Osteoblast (primary cell): Measurements from ENCODE around the gene TMEM259. TPM values are rescaled to one million over a fixed set of nuclear protein-coding genes. Genes with fewer than 3 reads are reported as not detected.

ENCODE experiments used
- DNase-seq: peaks from one replicate; pipeline ENCODE4 v3.0.0; 2011; ENCODE audit warnings: low spot score, mixed read lengths; ENCODE audit not compliant: insufficient read length; ENCODE audit errors: missing footprints
- H2AFZ ChIP-seq: 2 replicates; pipeline ENCODE4 v1.6.0; 2011; ENCODE audit warnings: mild to moderate bottlenecking, low read length
- H3K27ac ChIP-seq: 2 replicates; pipeline ENCODE4 v1.5.1; 2011; ENCODE audit warnings: mild to moderate bottlenecking, low read depth, low read length, moderate library complexity
- H3K27me3 ChIP-seq: 2 replicates; pipeline ENCODE4 v1.6.0; 2012; ENCODE audit warnings: mild to moderate bottlenecking, control low read depth, inconsistent platforms, low read length, moderate library complexity; ENCODE audit not compliant: insufficient read depth
- H3K36me3 ChIP-seq: 2 replicates; pipeline ENCODE4 v1.5.1; 2011; ENCODE audit warnings: mild to moderate bottlenecking, low read length, control low read depth, moderate library complexity; ENCODE audit not compliant: insufficient read depth
- H3K4me1 ChIP-seq: 2 replicates; pipeline ENCODE4 v1.5.1; 2011; ENCODE audit warnings: mild to moderate bottlenecking, low read length, control low read depth, moderate library complexity; ENCODE audit not compliant: insufficient read depth
- H3K4me2 ChIP-seq: 2 replicates; pipeline ENCODE4 v1.6.0; 2011; ENCODE audit warnings: mild to moderate bottlenecking, low read length; ENCODE audit not compliant: insufficient read depth
- H3K4me3 ChIP-seq: fragments of 200-600 bp; sonication (generic); 3 replicates; pipeline ENCODE4 v1.5.1; 2012; ENCODE audit warnings: mild to moderate bottlenecking, low read length, inconsistent platforms; ENCODE audit not compliant: insufficient read depth
- H3K79me2 ChIP-seq: 2 replicates; pipeline ENCODE4 v1.6.0; 2012; ENCODE audit warnings: mild to moderate bottlenecking, low read length, control low read depth, inconsistent platforms; ENCODE audit not compliant: insufficient read depth
- H3K9me3 ChIP-seq: 2 replicates; pipeline ENCODE4 v1.5.1; 2011; ENCODE audit warnings: low read depth, low read length, control low read depth
- H4K20me1 ChIP-seq: 2 replicates; pipeline ENCODE4 v1.6.0; 2012; ENCODE audit warnings: mild to moderate bottlenecking, low read length, control low read depth; ENCODE audit not compliant: insufficient read depth
- total RNA-seq: library from RNA; depleted of rRNA; stranded (reverse); fragments of >200 nt; gene quantifications from 2 replicates; pipeline ENCODE4 v1.2.3, GENCODE V29; 2012
- TF ChIP-seq, protein P1 (sequence below): IDR thresholded peaks from 2 replicates; pipeline ENCODE4 v1.5.1; 2011; ENCODE audit warnings: mild to moderate bottlenecking, low read depth, low read length, moderate library complexity; ENCODE audit errors: extremely low read depth

TMEM259 gene
- total RNA-seq, 1 donor: 84.0 TPM

DNA sequence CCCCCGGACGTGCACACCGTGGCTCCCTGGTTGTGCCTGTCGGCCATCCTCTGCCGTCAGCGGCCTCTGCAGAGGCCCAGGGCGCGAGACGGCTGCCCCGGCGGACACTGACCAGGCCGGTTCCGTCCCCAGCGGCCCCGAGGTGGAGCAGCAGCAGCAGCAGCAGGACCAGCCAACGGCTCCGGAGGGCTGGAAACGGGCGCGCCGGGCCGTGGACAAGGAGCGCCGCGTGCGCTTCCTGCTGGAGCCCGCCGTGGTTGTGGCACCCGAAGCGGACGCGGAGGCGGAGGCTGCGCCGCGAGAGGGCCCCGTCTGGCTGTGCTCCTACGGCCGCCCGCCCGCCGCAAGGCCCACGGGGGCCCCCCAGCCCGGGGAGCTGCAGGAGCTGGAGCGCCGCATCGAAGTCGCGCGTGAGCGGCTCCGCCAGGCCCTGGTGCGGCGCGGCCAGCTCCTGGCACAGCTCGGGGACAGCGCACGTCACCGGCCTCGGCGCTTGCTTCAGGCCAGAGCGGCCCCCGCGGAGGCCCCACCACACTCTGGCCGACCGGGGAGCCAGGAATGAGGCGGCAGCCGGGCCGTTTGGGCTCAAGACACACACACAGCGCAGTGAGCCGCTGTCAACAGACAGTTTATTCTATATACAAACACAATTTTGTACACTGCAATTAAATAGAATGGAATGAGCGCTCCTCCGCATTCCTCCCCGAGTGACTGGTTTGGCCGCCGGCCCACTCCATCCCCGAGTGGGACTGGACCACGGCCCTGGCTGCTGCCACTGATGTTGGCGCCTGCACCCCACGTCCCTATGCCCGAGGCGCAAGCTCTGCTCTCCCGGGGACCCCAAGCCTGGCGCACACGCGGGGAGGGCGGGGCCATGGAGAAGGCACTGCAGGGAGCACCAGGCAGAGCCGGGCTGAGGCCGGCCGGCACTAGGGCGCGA is 11.6 kb downstream of the TMEM259 start:
- H3K9me3 ChIP-seq: no peaks in the 10 kb centered on the region
- DNase-seq: peak; percentile 99
- H3K79me2 ChIP-seq: peaks cover 15% of the 10 kb centered on the region
- no peak overlapping the region for H3K4me3 ChIP-seq
- peaks cover 16% of the 10 kb centered on the region for H4K20me1 ChIP-seq
- H3K4me2 ChIP-seq: no peak overlapping the region
- no peaks in the 10 kb centered on the region for H3K27me3 ChIP-seq
- TF ChIP-seq, protein P1, sequence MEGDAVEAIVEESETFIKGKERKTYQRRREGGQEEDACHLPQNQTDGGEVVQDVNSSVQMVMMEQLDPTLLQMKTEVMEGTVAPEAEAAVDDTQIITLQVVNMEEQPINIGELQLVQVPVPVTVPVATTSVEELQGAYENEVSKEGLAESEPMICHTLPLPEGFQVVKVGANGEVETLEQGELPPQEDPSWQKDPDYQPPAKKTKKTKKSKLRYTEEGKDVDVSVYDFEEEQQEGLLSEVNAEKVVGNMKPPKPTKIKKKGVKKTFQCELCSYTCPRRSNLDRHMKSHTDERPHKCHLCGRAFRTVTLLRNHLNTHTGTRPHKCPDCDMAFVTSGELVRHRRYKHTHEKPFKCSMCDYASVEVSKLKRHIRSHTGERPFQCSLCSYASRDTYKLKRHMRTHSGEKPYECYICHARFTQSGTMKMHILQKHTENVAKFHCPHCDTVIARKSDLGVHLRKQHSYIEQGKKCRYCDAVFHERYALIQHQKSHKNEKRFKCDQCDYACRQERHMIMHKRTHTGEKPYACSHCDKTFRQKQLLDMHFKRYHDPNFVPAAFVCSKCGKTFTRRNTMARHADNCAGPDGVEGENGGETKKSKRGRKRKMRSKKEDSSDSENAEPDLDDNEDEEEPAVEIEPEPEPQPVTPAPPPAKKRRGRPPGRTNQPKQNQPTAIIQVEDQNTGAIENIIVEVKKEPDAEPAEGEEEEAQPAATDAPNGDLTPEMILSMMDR: no peak
- H3K4me1 ChIP-seq: no peaks in the 10 kb centered on the region
- peaks cover 21% of the 10 kb centered on the region for H3K36me3 ChIP-seq
- no peak overlapping the region for H3K27ac ChIP-seq
- no peak overlapping the region for H2AFZ ChIP-seq

DNA sequence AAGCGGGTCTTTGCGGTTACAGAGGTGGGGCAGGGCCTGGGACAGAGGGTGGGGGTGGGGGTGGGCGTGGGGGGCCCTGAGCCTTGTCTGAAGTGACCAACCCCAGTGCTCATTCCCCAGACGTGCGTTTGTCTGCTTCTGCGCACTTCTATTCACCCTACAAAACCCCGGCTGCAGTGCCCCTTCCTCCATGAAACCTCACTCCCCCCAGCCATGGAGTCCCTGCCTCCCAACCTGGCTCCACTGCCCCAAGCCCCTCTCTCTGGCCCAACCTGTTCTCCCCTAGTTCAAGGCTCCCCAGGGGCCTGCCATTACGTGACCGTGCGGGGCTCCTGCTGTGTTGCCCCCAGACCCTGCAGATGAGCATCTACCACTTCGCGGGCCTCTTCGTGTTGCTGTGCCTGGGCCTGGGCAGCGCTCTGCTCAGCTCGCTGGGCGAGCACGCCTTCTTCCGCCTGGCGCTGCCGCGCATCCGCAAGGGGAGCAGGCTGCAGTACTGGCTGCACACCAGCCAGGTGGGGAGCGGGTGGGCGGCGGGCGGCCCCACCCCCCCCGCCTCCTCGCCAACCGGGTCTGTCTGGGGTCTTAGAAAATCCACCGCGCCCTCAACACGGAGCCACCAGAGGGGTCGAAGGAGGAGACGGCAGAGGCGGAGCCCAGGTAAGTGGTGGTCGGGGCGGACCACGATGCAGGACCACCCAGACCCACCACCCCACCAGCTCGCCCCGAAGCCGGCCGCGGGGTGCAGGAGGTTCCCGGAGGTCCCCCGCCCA is 12.5 kb downstream of the TMEM259 start:
- Histone ChIP-seq H3K4me3 (no peak overlapping the region), H3K4me2 (no peak overlapping the region), H3K36me3 (peaks cover 18% of the 10 kb centered on the region), H3K27ac (no peak overlapping the region), H3K79me2 (peaks cover 7% of the 10 kb centered on the region), H3K9me3 (no peaks in the 10 kb centered on the region), H3K4me1 (no peaks in the 10 kb centered on the region), H2AFZ (no peak overlapping the region), H4K20me1 (peaks cover 9% of the 10 kb centered on the region), H3K27me3 (no peaks in the 10 kb centered on the region)
- TF ChIP-seq, protein P1: no peak
- DNase-seq: no peak

DNA sequence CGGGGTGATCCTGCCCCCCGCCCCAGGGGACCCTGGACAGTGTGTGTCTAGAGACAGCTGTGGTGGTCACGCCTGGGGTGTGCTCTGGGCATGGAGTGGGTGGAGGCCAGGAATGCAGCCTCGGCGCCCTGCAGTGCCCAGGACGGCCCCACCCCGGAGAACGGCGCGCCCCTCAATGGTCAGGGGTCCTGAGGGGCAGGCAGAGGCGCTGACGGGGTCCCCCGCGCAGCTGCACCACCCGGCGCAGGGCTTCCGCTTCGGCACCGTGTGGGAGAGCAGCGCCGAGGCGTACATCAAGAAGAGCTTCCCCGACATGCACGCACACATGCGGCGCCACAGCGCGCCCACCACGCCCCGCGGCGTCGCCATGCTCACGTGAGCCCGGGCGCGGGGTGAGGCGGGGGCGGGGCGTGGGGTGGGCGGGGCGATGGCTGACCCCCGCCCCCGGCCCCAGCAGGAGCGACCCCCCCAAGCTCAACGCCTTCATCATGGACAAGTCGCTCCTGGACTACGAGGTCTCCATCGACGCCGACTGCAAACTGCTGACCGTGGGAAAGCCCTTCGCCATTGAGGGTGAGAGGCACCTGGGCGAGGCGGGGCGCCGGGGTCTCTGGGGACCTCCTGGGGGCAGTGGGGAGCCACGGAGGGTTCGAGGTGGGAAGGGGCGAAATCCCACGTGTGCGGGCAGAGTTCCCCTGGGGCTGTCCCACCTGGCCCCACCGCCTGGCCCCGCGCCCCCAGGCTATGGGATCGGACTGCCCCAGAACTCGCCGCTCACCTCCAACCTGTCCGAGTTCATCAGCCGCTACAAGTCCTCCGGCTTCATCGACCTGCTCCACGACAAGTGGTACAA is 13.3 kb downstream of the TMEM259 start:
- Histone ChIP-seq H3K9me3 (no peaks in the 10 kb centered on the region), H3K36me3 (peaks cover 14% of the 10 kb centered on the region), H3K4me2 (no peak overlapping the region), H3K4me1 (no peaks in the 10 kb centered on the region), H3K4me3 (no peak overlapping the region), H3K79me2 (no peaks in the 10 kb centered on the region), H3K27ac (no peak overlapping the region), H3K27me3 (peaks cover 1% of the 10 kb centered on the region), H2AFZ (no peak overlapping the region), H4K20me1 (peaks cover 3% of the 10 kb centered on the region)
- DNase-seq: no peak
- TF ChIP-seq, protein P1: no peak
